ENCODE data around the gene FCAMR.
A peak's percentile ranks its signal among the peaks of the same experiment; 100 is the strongest.

FCAMR gene

GRCh38 chr1:206930210-206930798 lies 40.0 kb downstream of the FCAMR start:
- peak; percentile 40 for DNase-seq

- no peak for DNase-seq
Measured at GRCh38 chr1:206929524-206929923, 40.7 kb downstream of the FCAMR start.

- DNase-seq, result no peak
Measured at GRCh38 chr1:206926286-206926685, 44.0 kb downstream of the FCAMR start.

- peak; percentile 76 for DNase-seq
Measured at GRCh38 chr1:206925106-206925736, 45.0 kb downstream of the FCAMR start.

- DNase-seq, result peak; percentile 50
Measured at GRCh38 chr1:206924592-206925105, 45.6 kb downstream of the FCAMR start.

DNA sequence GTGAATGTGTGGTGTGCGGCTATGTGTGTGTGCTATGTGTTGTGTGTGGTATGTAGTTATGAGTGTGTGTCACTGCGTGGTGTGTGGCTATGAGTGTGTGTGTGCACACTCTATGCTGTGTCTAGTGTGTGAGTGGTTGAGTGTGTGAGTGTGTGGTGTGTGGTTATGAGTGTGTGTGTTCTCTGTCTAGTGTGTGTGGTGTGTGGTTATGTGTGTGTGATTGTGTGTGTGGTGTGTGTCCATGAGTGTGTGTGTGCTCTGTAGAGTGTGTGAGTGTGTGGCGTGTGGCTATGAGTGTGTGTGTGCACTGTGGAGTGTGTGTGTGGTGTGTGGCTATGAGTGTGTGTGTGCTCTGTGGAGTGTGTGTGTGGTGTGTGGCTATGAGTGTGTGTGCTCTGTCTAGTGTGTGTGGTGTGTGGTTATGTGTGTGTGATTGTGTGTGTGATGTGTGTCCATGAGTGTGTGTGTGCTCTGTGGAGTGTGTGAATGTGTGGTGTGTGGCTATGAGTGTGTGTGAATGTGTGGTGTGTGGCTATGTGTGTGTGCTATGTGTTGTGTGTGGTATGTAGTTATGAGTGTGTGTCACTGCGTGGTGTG lies 46.2 kb downstream of the FCAMR start:
- peak; percentile 30 for DNase-seq

- DNase-seq, result peak; percentile 82
Measured at GRCh38 chr1:206923009-206923960, 47.0 kb downstream of the FCAMR start.

GRCh38 chr1:206922524-206922923 lies 47.7 kb downstream of the FCAMR start:
- DNase-seq, result no peak

DNA sequence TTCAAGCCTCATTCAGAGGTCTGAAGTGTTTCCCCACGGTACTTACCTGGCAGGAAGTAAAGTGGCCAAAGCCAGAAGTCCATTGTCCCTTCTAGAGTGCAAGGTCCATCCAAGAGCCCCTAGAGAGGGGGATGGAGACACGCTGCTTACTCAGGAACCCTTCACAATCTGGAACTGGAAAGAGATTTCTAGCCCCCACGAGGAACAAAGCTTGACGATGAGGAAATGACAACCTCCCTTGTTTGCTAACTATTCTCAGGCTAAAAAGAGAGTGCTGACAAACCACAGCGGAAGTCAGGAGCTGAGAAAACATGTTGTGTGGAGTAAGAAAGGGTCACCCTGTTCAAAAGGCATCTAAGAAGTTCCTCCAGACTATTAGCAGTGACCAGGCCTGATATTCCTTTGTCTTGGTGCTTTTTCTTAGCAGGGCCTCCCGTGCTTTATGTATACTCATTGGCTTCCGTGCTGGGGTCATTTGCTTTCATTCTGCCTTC lies 48.4 kb downstream of the FCAMR start, which contains the start of gene FCMR:
Gene FCMR, minus strand, starts transcription at position 170 of the 494 bp plus-strand sequence. Its CDS starts 87 bp downstream, at position 83.
- DNase-seq, result peak; percentile 76

- DNase-seq, result no peak
Measured at GRCh38 chr1:206918076-206918475, 52.2 kb downstream of the FCAMR start.

DNA sequence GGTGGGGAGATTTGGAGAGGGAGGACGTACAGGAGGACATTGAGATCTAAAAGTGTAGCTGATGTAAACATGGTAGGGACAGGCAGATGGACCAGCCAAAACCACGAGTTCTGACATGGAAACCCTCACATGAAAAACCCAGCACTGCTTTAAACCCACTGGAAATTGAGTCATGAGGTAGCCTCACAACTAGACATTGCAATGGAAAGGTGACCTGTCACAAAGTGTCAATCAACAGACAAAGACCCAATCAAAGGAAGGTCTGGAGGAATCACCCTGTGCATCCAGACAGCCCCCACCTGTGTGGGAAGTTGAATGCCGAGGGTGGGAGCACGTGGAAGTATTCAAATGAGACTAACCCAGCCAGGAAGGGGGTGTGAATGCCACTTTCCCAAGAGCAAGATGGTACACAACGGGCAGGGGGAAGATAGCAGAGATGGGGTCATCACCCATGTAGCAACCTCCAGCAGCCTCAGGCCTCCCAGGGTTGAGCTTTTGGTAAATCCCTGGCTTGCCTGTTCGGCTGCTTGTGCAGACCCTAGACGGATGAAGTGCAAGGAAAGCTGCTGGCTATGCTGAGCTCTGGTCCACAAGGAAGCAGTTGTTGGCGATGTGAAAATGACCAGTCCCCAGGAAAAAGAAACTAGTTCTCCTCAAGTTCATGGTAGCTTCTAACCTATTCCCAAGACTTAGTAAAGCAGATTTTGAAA lies 54.1 kb downstream of the FCAMR start:
- DNase-seq, result no peak

GRCh38 chr1:206915030-206915735 lies 55.1 kb downstream of the FCAMR start:
- no peak for DNase-seq

- no peak for DNase-seq
Measured at GRCh38 chr1:206913766-206914537, 56.3 kb downstream of the FCAMR start.

DNA sequence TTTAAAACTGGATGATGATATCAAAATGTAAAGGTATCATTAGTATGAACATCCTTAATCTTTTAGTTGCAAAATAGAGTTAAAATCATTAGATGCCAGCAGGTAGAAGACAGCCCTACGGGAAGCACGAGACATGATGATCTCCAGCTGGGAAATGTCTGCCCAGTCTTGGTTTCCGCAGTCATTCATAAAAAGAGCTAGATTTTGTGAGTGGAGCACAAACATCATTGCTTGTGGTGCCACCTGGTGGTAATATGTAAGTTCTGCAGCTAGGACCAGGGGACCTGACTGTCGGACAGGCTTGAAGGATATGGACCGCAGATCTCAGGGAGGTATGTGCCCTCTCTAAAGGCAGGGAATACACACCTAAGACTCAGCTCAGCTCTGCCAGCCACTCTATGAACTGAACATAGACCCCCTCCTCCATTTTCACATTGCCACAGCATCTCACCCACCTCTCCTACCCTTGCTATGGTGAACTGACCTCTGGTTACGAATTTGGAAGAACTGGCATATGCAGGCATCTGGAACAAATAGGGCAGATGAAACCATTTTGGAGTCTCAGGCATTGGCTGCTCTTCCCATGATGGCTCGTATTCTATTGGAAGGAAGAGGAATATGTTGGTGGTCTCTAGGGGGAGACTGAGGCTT lies 57.7 kb downstream of the FCAMR start:
- DNase-seq, result peak; percentile 79

DNA sequence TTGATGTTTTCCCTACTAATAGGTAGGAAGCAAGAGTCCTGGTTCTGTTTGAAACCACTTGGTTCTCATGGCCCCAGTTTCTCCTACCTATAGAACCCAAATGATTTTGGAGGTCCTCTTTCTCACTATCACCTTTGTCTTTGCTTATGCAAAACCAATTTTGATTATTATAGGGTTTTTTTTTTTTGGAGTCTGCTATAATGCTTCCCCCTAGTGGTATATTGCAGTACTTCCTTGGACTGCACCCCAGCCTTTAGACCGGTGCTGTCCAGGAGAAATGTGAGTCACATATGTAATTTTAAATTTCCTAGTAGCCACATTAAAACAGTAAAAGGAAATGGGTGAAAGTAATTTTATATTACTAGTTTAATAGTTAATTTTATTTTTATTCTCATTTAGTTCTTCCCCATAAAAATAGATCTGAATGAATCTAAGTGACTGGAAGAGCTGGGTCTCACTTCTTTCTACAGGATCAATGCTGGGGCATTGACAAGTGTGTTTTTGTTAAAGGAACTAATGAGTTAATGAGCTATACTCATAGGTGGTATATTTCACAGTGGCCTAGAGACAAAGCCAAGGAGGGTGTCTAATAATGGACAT lies 59.1 kb downstream of the FCAMR start:
- DNase-seq, result peak; percentile 69

DNA sequence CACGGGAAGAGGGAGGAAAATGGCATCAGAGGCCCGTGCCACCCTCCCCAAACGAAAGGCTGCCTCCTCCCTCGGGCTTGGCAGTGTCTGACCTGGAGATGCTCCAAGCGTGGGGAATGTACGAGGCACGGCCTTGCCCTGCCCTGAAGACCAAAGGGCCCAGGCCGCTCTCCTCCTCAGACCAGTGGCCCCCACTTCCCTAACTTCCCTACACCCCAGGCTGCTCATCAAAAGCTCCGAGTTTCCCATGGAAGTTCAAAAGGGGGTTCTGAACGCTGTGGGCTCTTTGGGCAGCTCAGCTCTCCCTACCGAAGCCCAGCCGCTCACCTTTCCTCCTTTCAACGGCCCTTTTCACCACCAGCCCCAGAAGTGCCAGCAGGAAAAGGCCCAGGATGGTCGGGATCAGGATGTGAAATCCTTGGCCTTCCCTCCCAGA lies 60.4 kb downstream of the FCAMR start:
- DNase-seq, result no peak

- DNase-seq, result peak; percentile 48
Measured at GRCh38 chr1:206909161-206909882, 60.9 kb downstream of the FCAMR start.

GRCh38 chr1:206908038-206908437 lies 62.2 kb downstream of the FCAMR start:
- DNase-seq, result no peak

Data from CD4-positive, alpha-beta T cell treated with Interleukin-12 subunit alpha and Interleukin-12 subunit beta, for 1 hour (primary cell).